ENCODE data around the gene CRKL. TPM values are rescaled to one million over a fixed set of nuclear protein-coding genes. Genes with fewer than 3 reads are reported as not detected.

Gene CRKL
- total RNA-seq, 1 experiment from 2014 or later = 106 TPM

GRCh38 chr22:20997536-20998257, 80.5 kb downstream of the CRKL start:
- Histone ChIP-seq H4K20me1 (ENCODE audit: control insufficient read depth, insufficient read depth, insufficient read length) (no peaks in the 10 kb centered on the region), H3K56ac (ENCODE audit: insufficient read length, low read depth, low read length) (no peak overlapping the region), H3T11ph (ENCODE audit: low read length) (no peak overlapping the region), H3K27me3 (ENCODE audit: insufficient read depth, low read length) (no peaks in the 10 kb centered on the region), H3K79me2 (ENCODE audit: insufficient read depth, low read length) (no peaks in the 10 kb centered on the region), H2BK12ac (ENCODE audit: insufficient read length, low read depth, low read length) (no peak overlapping the region), H4K8ac (replicated peaks; ENCODE audit: insufficient read length, low read depth, low read length) (no peak overlapping the region), H2BK15ac (ENCODE audit: low read depth, low read length) (no peak overlapping the region), H3K4ac (ENCODE audit: low read depth, low read length) (no peak overlapping the region), H3K4me1 (ENCODE audit: insufficient read depth, low read length) (no peaks in the 10 kb centered on the region; the same call in 1 of the 2 replicates), H3K23me2 (ENCODE audit: insufficient read length, low read depth, low read length, poor library complexity, severe bottlenecking) (peaks cover 7% of the 10 kb centered on the region), H2BK20ac (ENCODE audit: low read depth, low read length, poor library complexity, severe bottlenecking) (no peak overlapping the region), H3K14ac (ENCODE audit: insufficient read depth, low read length) (no peak overlapping the region), H3K79me1 (ENCODE audit: insufficient read depth, low read depth, low read length, poor library complexity, severe bottlenecking) (no peaks in the 10 kb centered on the region), H4K91ac (ENCODE audit: insufficient read length, low read depth, low read length) (no peak overlapping the region), H3K4me2 (ENCODE audit: insufficient read depth, insufficient read length, low read length) (no peak overlapping the region), H2BK5ac (ENCODE audit: insufficient read length, low read length) (no peak overlapping the region), H2AK5ac (ENCODE audit: insufficient read length, low read length) (no peak overlapping the region), H3K9me3 (ENCODE audit: control insufficient read depth, low read depth, low read length) (no peaks in the 10 kb centered on the region), H4K5ac (ENCODE audit: insufficient read length, low read depth, low read length) (no peak overlapping the region), H3K27ac (ENCODE audit: insufficient read length, low read depth, low read length) (no peak overlapping the region), H2AFZ (ENCODE audit: low read length) (no peak overlapping the region), H3K18ac (ENCODE audit: insufficient read length, low read depth, low read length) (no peak overlapping the region), H2BK120ac (ENCODE audit: low read depth, low read length, poor library complexity, severe bottlenecking) (no peak overlapping the region), H3K23ac (ENCODE audit: insufficient read length, low read depth, low read length) (no peak overlapping the region), H3K9ac (ENCODE audit: extremely low read depth, insufficient read length, low read length) (no peak overlapping the region)
- H3K4me1 Mint-ChIP-seq = peaks cover 5 to 10% of the 10 kb centered on the region in 2 experiments
- WGBS (ENCODE audit: extremely low coverage, insufficient read length, low lambda C conversion rate) = no CpG with 5 or more reads among the region's 13 CpGs
- no peak for TF ChIP-seq CTCF (conservative IDR thresholded peaks at IDR 0.05)
- peaks cover 2 to 12% (median 5%) of the 10 kb centered on the region in 3 experiments; a peak in 5 of 7 replicates for H3K36me3 Mint-ChIP-seq (ENCODE audit: insufficient read depth in 1 of 3, low read depth in 3 of 3)
- no peak overlapping the region for H3K4me3 Mint-ChIP-seq
- H3K27me3 Mint-ChIP-seq (ENCODE audit: low read depth) = no peaks in the 10 kb centered on the region
- DNase-seq = no peak
- H3K9me3 Mint-ChIP-seq = no peaks in the 10 kb centered on the region
- no peak overlapping the region for H3K27ac Mint-ChIP-seq
